Dermis microvascular lymphatic vessel endothelial cell (primary cell): ENCODE measurements around the gene PEX26. TPM values are rescaled to one million over a fixed set of nuclear protein-coding genes. Genes with fewer than 3 reads are reported as not detected.
"Not testable (repeated sequence)": the region's sequence is repeated elsewhere in the genome, so short reads cannot be mapped to it uniquely, and the experiment has no call there.

Experiments used
- DNase-seq, 2 donors: peaks; one replicate each; pipeline versions ENCODE4 v3.0.0 to v3.0.0-alpha.2; 2010; ENCODE audit warnings: low read depth in 2 of 2
- total RNA-seq: library from RNA; depleted of rRNA; stranded (reverse); fragments of >200 nt; gene quantifications from 2 replicates; pipeline ENCODE4 v1.2.1, GENCODE V29; 2014

PEX26 gene
- total RNA-seq, 1 donor from 2014 or later: 13.6 TPM

- DNase-seq: not testable (repeated sequence)
Observed at GRCh38 chr22:18071307-18071967, 6.4 kb upstream of the PEX26 start.

GRCh38 chr22:18071968-18072310 lies 5.9 kb upstream of the PEX26 start:
- no peak for DNase-seq

- no peak for DNase-seq
Observed at GRCh38 chr22:18073467-18073866, 4.3 kb upstream of the PEX26 start.

GRCh38 chr22:18073927-18074326 lies 3.9 kb upstream of the PEX26 start:
- not testable (repeated sequence) for DNase-seq

- DNase-seq: no peak
Observed at GRCh38 chr22:18075101-18075719, 2.6 kb upstream of the PEX26 start.

GRCh38 chr22:18075720-18076497 lies 1.9 kb upstream of the PEX26 start:
- peak; percentile 81 to 89 for DNase-seq

GRCh38 chr22:18077087-18077638 lies 627 bp upstream of the PEX26 start:
- DNase-seq: no peak

- DNase-seq: peak in 1 of 2 donors; percentile 54
Observed at GRCh38 chr22:18078329-18079041, 695 bp downstream of the PEX26 start.

GRCh38 chr22:18079706-18080233 lies 2.0 kb downstream of the PEX26 start:
- no peak for DNase-seq

- DNase-seq: no peak
Observed at GRCh38 chr22:18081416-18081815, 3.6 kb downstream of the PEX26 start.

GRCh38 chr22:18082467-18082866 lies 4.7 kb downstream of the PEX26 start:
- DNase-seq: no peak

GRCh38 chr22:18083406-18083805 lies 5.6 kb downstream of the PEX26 start:
- DNase-seq: no peak

- DNase-seq: no peak
Observed at GRCh38 chr22:18085188-18085587, 7.4 kb downstream of the PEX26 start.

GRCh38 chr22:18087350-18087855 lies 9.6 kb downstream of the PEX26 start:
- DNase-seq: no peak

GRCh38 chr22:18088825-18089568 lies 11.2 kb downstream of the PEX26 start:
- no peak for DNase-seq

GRCh38 chr22:18090286-18090685 lies 12.5 kb downstream of the PEX26 start:
- DNase-seq: no peak

GRCh38 chr22:18091478-18091877 lies 13.7 kb downstream of the PEX26 start:
- no peak for DNase-seq

GRCh38 chr22:18091916-18092526 lies 14.2 kb downstream of the PEX26 start:
- DNase-seq: peak; percentile 48 to 86

GRCh38 chr22:18093661-18094060 lies 15.9 kb downstream of the PEX26 start:
- no peak for DNase-seq
